GM18951 (cell line): ENCODE results near the gene LGALS4.

Experiments used
- POLR2A ChIP-seq: IDR thresholded peaks from 4 replicates; pipeline ENCODE4 v1.6.1; 2011; ENCODE audit warnings: mild to moderate bottlenecking; ENCODE audit not compliant: insufficient read length, insufficient read depth; ENCODE audit errors: extremely low read depth
- in situ Hi-C: fragments of 300-500 bp; cut with MboI; formaldehyde crosslinking; loops from one replicate; pipeline ENCODE4 v1.12.0; 2022; ENCODE audit warnings: low sequenced_read_pairs, mixed read lengths, inconsistent platforms; ENCODE audit not compliant: unreplicated experiment

LGALS4 gene

DNA sequence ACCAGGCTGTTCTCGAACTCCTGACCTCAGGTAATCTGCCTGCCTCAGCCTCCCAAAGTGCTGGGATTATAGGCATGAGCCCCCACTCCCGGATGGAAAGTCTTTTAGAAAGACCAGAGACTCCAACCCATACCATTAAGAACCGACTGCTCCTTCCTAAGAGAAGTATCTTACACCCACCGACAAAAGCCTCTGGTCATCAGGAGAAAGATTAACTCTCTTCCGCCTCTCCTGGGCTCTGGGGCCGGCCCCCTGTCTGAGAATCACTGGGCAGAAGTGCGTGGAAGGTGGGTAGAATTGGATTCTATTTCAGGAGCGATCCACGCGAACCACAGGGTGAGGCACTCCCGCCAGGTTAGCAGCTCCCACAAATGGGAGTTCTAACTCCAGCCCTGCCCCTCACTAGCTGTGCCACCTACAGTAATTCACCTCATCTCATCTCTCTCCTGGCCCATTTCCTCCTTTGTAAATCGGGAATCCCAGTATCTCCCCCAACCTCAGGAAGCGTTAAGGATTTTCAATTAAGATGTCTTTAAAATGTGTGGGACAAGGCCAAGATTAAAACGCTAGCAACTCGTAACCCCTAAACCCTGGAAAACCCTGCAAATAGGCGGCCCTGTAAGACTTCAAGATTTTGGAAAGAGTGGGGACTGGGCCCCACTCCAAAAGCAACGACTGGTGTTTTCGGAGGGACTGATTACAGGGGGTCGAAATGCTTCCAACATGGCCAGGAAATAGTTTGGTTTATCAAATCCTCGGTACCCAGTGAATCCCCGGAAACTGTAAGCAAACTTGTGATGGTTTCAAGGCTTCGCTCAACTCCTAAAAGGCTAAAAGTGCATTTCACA, 35.8 kb upstream of the LGALS4 start:
- in situ Hi-C loops: no loop called here
- no peak for TF ChIP-seq POLR2A

DNA sequence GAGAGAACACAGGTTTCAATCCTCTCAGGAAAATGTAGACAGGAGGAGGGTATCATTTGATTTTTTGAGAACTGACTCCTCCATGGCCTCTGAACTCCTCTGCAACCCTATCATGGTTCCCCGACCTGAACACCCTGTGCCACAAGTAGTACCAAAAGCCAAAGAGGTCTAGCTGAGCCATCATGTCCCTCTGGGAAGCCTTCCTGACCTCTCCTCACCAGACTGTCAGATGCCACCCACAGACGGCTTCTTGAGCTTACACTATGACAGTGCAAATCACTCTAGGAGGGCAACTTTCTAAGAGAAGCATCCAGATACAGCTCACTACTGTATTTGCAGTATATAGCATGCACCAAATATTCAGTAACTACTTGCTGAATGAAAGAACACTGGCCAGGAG, 33.4 kb upstream of the LGALS4 start:
- in situ Hi-C loops: no loop called here
- TF ChIP-seq POLR2A: no peak

- in situ Hi-C loops: no loop called here
- no peak for TF ChIP-seq POLR2A
These were observed 32.8 kb upstream of the LGALS4 start for GRCh38 chr19:38845374-38846024.

GRCh38 chr19:38844093-38844686, 31.4 kb upstream of the LGALS4 start:
- TF ChIP-seq POLR2A: no peak
- in situ Hi-C loops: no loop called here

- in situ Hi-C loops: no loop called here
- TF ChIP-seq POLR2A: peak; percentile 17
These were observed 30.5 kb upstream of the LGALS4 start for GRCh38 chr19:38843175-38843758.

GRCh38 chr19:38842439-38843174, 29.9 kb upstream of the LGALS4 start:
- in situ Hi-C loops: no loop called here
- TF ChIP-seq POLR2A: no peak

- in situ Hi-C loops: no loop called here
- peak; percentile 24 for TF ChIP-seq POLR2A
These were observed 29.2 kb upstream of the LGALS4 start for GRCh38 chr19:38841787-38842438.

GRCh38 chr19:38841180-38841766, 28.5 kb upstream of the LGALS4 start:
- TF ChIP-seq POLR2A: no peak
- in situ Hi-C loops: no loop called here

DNA sequence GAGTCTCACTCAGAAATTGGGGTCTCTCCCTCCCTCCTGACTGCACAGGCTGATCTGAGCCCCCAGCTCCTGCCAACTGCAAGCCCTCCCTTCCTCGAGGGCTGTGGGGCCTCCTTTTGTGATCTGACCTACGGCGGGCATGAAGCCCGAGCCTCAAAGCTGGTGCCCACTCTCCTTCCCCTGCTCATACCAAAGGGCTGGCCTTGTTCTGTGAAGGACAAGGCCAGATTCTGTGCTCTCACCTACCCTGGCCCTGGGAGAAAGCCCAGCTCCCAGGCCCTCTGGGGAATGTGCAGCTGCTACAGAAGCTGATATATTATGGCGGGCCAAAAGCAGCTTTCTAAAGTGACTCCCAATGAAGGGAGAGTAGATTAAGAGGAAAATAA, 27.8 kb upstream of the LGALS4 start:
- TF ChIP-seq POLR2A: no peak
- in situ Hi-C loops: no loop called here

- TF ChIP-seq POLR2A: no peak
- in situ Hi-C loops: no loop called here
These were observed 27.3 kb upstream of the LGALS4 start for GRCh38 chr19:38839816-38840582.

- in situ Hi-C loops: no loop called here
- TF ChIP-seq POLR2A: no peak
These were observed 26.4 kb upstream of the LGALS4 start for GRCh38 chr19:38838986-38839761.
